OCI-LY7 (cell line): ENCODE results near the gene RFNG. TPM values are rescaled to one million over a fixed set of nuclear protein-coding genes. Genes with fewer than 3 reads are reported as not detected.

Experiments
- BruUV-seq: library from RNA; stranded (reverse); fragments of 400-500 nt; replicated peaks from 2 replicates; lab custom pipeline; 2021; lab: Mats Ljungman, UMichigan
- CTCF ChIA-PET: fragments of 300-600 bp; sonication (Branson Sonifier 250); formaldehyde crosslinking; loops from one replicate; lab custom pipeline; 2022; ENCODE audit warnings: antibody characterized with exemption; ENCODE audit not compliant: unreplicated experiment; lab: Charles Lee
- POLR2A ChIA-PET: fragments of 300-600 bp; sonication (Branson Sonifier 250); formaldehyde crosslinking; loops from one replicate; lab custom pipeline; 2022; ENCODE audit warnings: antibody characterized with exemption; lab: Charles Lee
- DNase-seq: peaks from one replicate; pipeline ENCODE4 v3.0.0-alpha.2; 2015; ENCODE audit warnings: low spot score
- H2AFZ ChIP-seq: fragments of 200-600 bp; sonication (generic), shearing (Covaris generic); 2 replicates; pipeline ENCODE4 v1.6.1; 2014; ENCODE audit warnings: mild to moderate bottlenecking, antibody characterized with exemption, low read length, moderate library complexity
- H3K27ac ChIP-seq: fragments of 200-600 bp; sonication (generic); 2 replicates; pipeline ENCODE4 v1.5.1; 2014; ENCODE audit warnings: mixed run types, low read depth, mild to moderate bottlenecking, moderate library complexity, low read length, inconsistent platforms; ENCODE audit not compliant: poor library complexity, severe bottlenecking
- H3K36me3 ChIP-seq: fragments of 200-600 bp; sonication (generic); 2 replicates; pipeline ENCODE4 v1.6.1; 2014; ENCODE audit warnings: mild to moderate bottlenecking, antibody characterized with exemption, low read length, moderate library complexity, mixed read lengths; ENCODE audit not compliant: insufficient read depth
- H3K4me1 ChIP-seq: fragments of 200-600 bp; sonication (generic); 2 replicates; pipeline ENCODE4 v1.5.1; 2014; ENCODE audit warnings: mild to moderate bottlenecking, low read length; ENCODE audit not compliant: insufficient read depth, poor library complexity, severe bottlenecking
- H3K4me2 ChIP-seq: fragments of 200-600 bp; sonication (generic); 2 replicates; pipeline ENCODE4 v1.6.1; 2014; ENCODE audit warnings: mild to moderate bottlenecking, low read length
- H3K4me3 ChIP-seq: fragments of 200-600 bp; sonication (generic); 2 replicates; pipeline ENCODE4 v1.5.1; 2014; ENCODE audit warnings: mild to moderate bottlenecking, low read depth, low read length; ENCODE audit not compliant: poor library complexity, severe bottlenecking
- H3K79me2 ChIP-seq: fragments of 200-600 bp; sonication (generic); 2 replicates; pipeline ENCODE4 v1.6.1; 2016; ENCODE audit warnings: low read depth, mild to moderate bottlenecking, low read length, moderate library complexity, mixed read lengths; ENCODE audit not compliant: insufficient read depth
- H3K9me2 ChIP-seq: fragments of 200-600 bp; sonication (generic); 2 replicates; pipeline ENCODE4 v1.6.1; 2016; ENCODE audit warnings: mild to moderate bottlenecking, low read length, mixed read lengths; ENCODE audit not compliant: insufficient read depth
- H3K9me3 ChIP-seq: fragments of 200-600 bp; sonication (generic); 2 replicates; pipeline ENCODE4 v1.6.1; 2014; ENCODE audit warnings: mild to moderate bottlenecking, mixed run types, low read length, mixed read lengths
- H4K20me1 ChIP-seq: fragments of 200-600 bp; sonication (generic); 2 replicates; pipeline ENCODE4 v1.6.1; 2014; ENCODE audit warnings: mild to moderate bottlenecking, antibody characterized with exemption, low read length, moderate library complexity, mixed read lengths; ENCODE audit not compliant: insufficient read depth
- CTCF ChIP-seq: fragments of 200-600 bp; sonication (generic); conservative IDR thresholded peaks from 2 replicates; pipeline ENCODE4 v1.5.1; 2014; ENCODE audit warnings: mild to moderate bottlenecking, antibody characterized with exemption, low read length, moderate library complexity, mixed read lengths
- EZH2phosphoT487 ChIP-seq: fragments of 200-600 bp; sonication (generic); IDR thresholded peaks from 2 replicates; pipeline ENCODE4 v1.6.1; 2018; ENCODE audit warnings: low read depth, borderline replicate concordance, mild to moderate bottlenecking, mixed run types, antibody characterized with exemption, low read length, moderate library complexity, mixed read lengths
- intact Hi-C: fragments of 100-400 bp; cut with micrococcal nuclease; formaldehyde crosslinking; loops from one replicate; pipeline ENCODE4 v1.10.0; 2022; ENCODE audit not compliant: unreplicated experiment
- total RNA-seq, 2 experiments: library from RNA; depleted of rRNA in 1 of 2; stranded (reverse); fragments of >200 nt in 1 of 2; shearing (Covaris generic) in 1 of 2; gene quantifications; 2 replicates each; pipeline ENCODE4 v1.2.3, GENCODE V29; 2014 to 2022

The RFNG gene
- total RNA-seq, 2 experiments from 2014 or later, result 47.3 to 59.4 TPM

GRCh38 chr17:82005701-82006348 is 45.8 kb downstream of the RFNG start:
- H3K9me2 ChIP-seq, result no peaks in the 10 kb centered on the region
- H3K36me3 ChIP-seq, result no peaks in the 10 kb centered on the region
- H3K4me3 ChIP-seq, result no peak overlapping the region
- no peak overlapping the region for H3K4me2 ChIP-seq
- POLR2A ChIA-PET, result no interaction called here
- TF ChIP-seq CTCF (no peak), EZH2phosphoT487 (no peak)
- H3K4me1 ChIP-seq, result no peaks in the 10 kb centered on the region
- no peak overlapping the region for H3K27ac ChIP-seq
- CTCF ChIA-PET, result no interaction called here
- H3K79me2 ChIP-seq, result no peaks in the 10 kb centered on the region
- intact Hi-C loops, result no loop called here
- DNase-seq, result no peak
- no TSS peak for BruUV-seq
- H4K20me1 ChIP-seq, result no peaks in the 10 kb centered on the region
- no peak overlapping the region for H2AFZ ChIP-seq
- no peaks in the 10 kb centered on the region for H3K9me3 ChIP-seq

- no peak for DNase-seq
- Histone ChIP-seq H4K20me1 (no peaks in the 10 kb centered on the region), H3K27ac (no peak overlapping the region), H3K36me3 (no peaks in the 10 kb centered on the region), H3K4me3 (no peak overlapping the region), H3K4me2 (no peak overlapping the region), H3K79me2 (no peaks in the 10 kb centered on the region), H2AFZ (no peak overlapping the region), H3K4me1 (no peaks in the 10 kb centered on the region), H3K9me2 (no peaks in the 10 kb centered on the region), H3K9me3 (no peaks in the 10 kb centered on the region)
- ChIA-PET POLR2A (no interaction called here), CTCF (interaction anchor here (0.6 kb wide), 1 partner anchor 9 kb away, joined by 4 read pairs; no protein-coding TSS in a partner anchor)
- intact Hi-C loops, result no loop called here
- TF ChIP-seq CTCF (no peak), EZH2phosphoT487 (no peak)
- BruUV-seq, result no TSS peak
Observed at GRCh38 chr17:82004517-82005455, 46.8 kb downstream of the RFNG start.
